Uterus (tissue), 4 donors: Measurements from ENCODE around the gene IGF2. TPM values are rescaled to one million over a fixed set of nuclear protein-coding genes. Genes with fewer than 3 reads are reported as not detected.
"Not testable (repeated sequence)": the region's sequence is repeated elsewhere in the genome, so short reads cannot be mapped to it uniquely, and the experiment has no call there.

Source experiments
- DNase-seq, 2 donors: peaks; one replicate each; pipeline ENCODE4 v3.0.0-alpha.2; 2019 to 2020
- H3K27ac ChIP-seq, 2 donors: fragments of 200-600 bp; sonication (generic); 1 replicate in 1 of 2; 2 replicates in 1 of 2; pipeline ENCODE4 v1.5.1; 2016 to 2018
- H3K27me3 ChIP-seq, 2 donors: fragments of 200-600 bp; sonication (generic); one replicate each; pipeline ENCODE4 v1.5.1; 2018 to 2019; ENCODE audit warnings: control low read depth in 1 of 2
- H3K36me3 ChIP-seq, 2 donors: fragments of 200-600 bp; sonication (generic); one replicate each; pipeline ENCODE4 v1.5.1; 2019; ENCODE audit warnings: control low read depth in 1 of 2
- H3K4me1 ChIP-seq, 2 donors: fragments of 200-600 bp; sonication (generic); one replicate each; pipeline ENCODE4 v1.5.1; 2018 to 2019; ENCODE audit warnings: control low read depth in 1 of 2
- H3K4me3 ChIP-seq, 2 donors: fragments of 200-600 bp; sonication (generic); 1 replicate in 1 of 2; 2 replicates in 1 of 2; pipeline ENCODE4 v1.5.1; 2018 to 2019; ENCODE audit warnings: mild to moderate bottlenecking in 1 of 2
- H3K9me3 ChIP-seq, 2 donors: fragments of 200-600 bp; sonication (generic); one replicate each; pipeline ENCODE4 v1.5.1; 2019; ENCODE audit warnings: control low read depth in 1 of 2
- CTCF ChIP-seq, 4 experiments: fragments of 200-600 bp in 2 of 4; fragments of 450-650 bp in 2 of 4; sonication (generic) in 2 of 4; IDR thresholded peaks; one replicate each; pipeline ENCODE4 v1.5.1; 2016 to 2019; ENCODE audit warnings: antibody characterized with exemption in 4 of 4, mild to moderate bottlenecking in 2 of 4, moderate library complexity in 1 of 4
- POLR2A ChIP-seq, 2 donors: fragments of 450-650 bp; IDR thresholded peaks; one replicate each; pipeline ENCODE4 v1.6.1; 2016; ENCODE audit warnings: antibody characterized with exemption in 2 of 2, mild to moderate bottlenecking in 1 of 2, moderate library complexity in 1 of 2
- intact Hi-C: fragments of 100-400 bp; cut with DNase I; formaldehyde crosslinking; loops from one replicate; pipeline ENCODE4 v1.15.1; 2023; ENCODE audit warnings: low total_unique reads
- total RNA-seq, 4 donors: library from RNA; depleted of rRNA in 3 of 4; stranded (reverse); fragments of >200 nt in 3 of 4; gene quantifications; one replicate each; pipeline versions ENCODE4 v1.1.0 to v1.2.4, GENCODE V29; 2014 to 2023
- donor health status: DM: yes; HTN: yes; CAD: no.

Gene IGF2
- total RNA-seq, 4 donors from 2014 or later: 54.1 to 347 (median 188) TPM

DNA sequence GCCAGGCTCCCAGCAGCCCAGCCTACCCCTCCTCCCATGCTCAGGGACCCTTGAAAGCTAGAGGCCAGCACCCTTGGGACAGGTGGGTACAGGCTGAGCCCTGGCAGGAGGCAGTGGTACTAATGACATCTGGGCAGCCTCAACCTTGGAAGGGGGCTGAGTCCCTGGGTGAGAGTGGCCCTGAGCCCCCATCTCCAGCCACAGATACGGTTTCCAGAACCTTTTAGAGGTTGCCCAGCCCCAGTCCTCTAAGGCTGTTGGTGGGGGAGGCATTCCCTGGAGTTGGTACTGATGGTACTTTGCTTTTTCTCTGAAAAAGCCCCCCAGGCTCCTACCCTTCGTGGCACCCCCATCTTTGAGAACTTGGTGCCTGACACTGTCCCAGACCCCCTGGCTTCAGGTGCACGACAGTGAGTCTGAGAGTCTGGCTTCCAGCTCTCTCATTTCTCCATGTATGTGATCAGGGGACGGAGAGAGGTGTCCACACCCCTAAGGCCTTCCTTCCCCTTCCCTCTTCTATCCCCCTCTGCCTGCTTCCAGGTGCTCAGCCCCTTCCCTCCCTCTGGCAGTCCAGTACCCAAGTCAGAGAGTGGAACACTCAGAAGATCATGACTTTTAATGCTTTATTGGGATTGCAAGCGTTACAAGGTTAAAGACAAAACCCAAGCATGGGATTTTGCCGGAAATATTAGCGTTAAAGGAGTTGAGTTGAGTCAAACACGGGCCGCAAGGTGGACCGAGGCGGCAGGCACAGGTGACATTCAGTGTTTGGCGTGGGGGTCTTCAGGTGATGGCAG, 10.5 kb downstream of the IGF2 start:
- Histone ChIP-seq H3K4me1 (no peaks in the 10 kb centered on the region), H3K4me3 (no peak overlapping the region), H3K27me3 (no peaks in the 10 kb centered on the region), H3K27ac (no peak overlapping the region), H3K36me3 (no peaks in the 10 kb centered on the region), H3K9me3 (no peaks in the 10 kb centered on the region)
- no peak for TF ChIP-seq POLR2A (IDR thresholded peaks at IDR 0.05)
- TF ChIP-seq CTCF (IDR thresholded peaks at IDR 0.05): no peak
- intact Hi-C loops: no loop called here
- DNase-seq: no peak

DNA sequence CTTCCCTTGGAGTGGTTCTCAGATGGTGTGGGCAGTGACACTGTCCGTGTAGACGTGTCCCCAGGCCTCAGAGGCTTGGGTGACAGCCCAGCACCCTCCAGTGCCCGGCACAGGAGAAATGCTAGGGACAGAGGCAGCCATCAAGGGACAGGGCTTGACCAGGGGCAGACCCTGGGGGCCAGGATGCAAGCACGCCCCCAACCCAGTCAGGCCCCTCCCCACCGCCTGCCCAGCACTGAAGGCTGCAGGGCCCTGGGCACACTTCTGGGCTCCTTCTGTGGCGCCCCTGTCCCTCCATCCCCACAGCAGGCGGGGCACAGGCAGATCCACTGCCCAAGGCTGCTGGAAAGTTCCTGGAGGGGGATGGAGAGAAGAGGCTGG, 11.1 kb downstream of the IGF2 start:
- DNase-seq: no peak
- Histone ChIP-seq H3K27me3 (no peaks in the 10 kb centered on the region), H3K4me1 (no peaks in the 10 kb centered on the region), H3K27ac (no peak overlapping the region), H3K36me3 (no peaks in the 10 kb centered on the region), H3K4me3 (no peak overlapping the region), H3K9me3 (no peaks in the 10 kb centered on the region)
- TF ChIP-seq CTCF (IDR thresholded peaks at IDR 0.05) (no peak), POLR2A (IDR thresholded peaks at IDR 0.05) (no peak)
- intact Hi-C loops: no loop called here

GRCh38 chr11:2127482-2128129, 11.6 kb downstream of the IGF2 start:
- Histone ChIP-seq H3K4me3 (no peak overlapping the region), H3K36me3 (no peaks in the 10 kb centered on the region), H3K27ac (no peak overlapping the region), H3K27me3 (no peaks in the 10 kb centered on the region), H3K9me3 (no peaks in the 10 kb centered on the region), H3K4me1 (no peaks in the 10 kb centered on the region)
- intact Hi-C loops: no loop called here
- no peak for DNase-seq
- TF ChIP-seq CTCF (IDR thresholded peaks at IDR 0.05): no peak
- TF ChIP-seq POLR2A (IDR thresholded peaks at IDR 0.05): no peak

GRCh38 chr11:2126520-2127085, 12.6 kb downstream of the IGF2 start:
- no peak for DNase-seq

GRCh38 chr11:2124736-2125484, 14.3 kb downstream of the IGF2 start:
- H3K36me3 ChIP-seq, H3K9me3 ChIP-seq, H3K27ac ChIP-seq, intact Hi-C loops, H3K4me3 ChIP-seq, H3K4me1 ChIP-seq, DNase-seq, H3K27me3 ChIP-seq: not testable (repeated sequence)

More at GRCh38 chr11:2126520-2127085, 12.6 kb downstream of the IGF2 start:
- intact Hi-C loops: no loop called here
- no peaks in the 10 kb centered on the region for H3K4me1 ChIP-seq
- TF ChIP-seq CTCF (IDR thresholded peaks at IDR 0.05) (no peak), POLR2A (IDR thresholded peaks at IDR 0.05) (no peak)
- H3K27me3 ChIP-seq: no peaks in the 10 kb centered on the region
- no peaks in the 10 kb centered on the region for H3K9me3 ChIP-seq
- H3K36me3 ChIP-seq: no peaks in the 10 kb centered on the region
- H3K27ac ChIP-seq: no peak overlapping the region
- H3K4me3 ChIP-seq: no peak overlapping the region
